NCI-H2029 treated with DMSO at 0.1 percent for 48 hours (cell line): Measurements from ENCODE around the gene DUOX2.

ENCODE experiments used
- DNase-seq: peaks from one replicate; lab custom pipeline; 2025; lab: John Stamatoyannopoulos, UW

DUOX2 gene

DNA sequence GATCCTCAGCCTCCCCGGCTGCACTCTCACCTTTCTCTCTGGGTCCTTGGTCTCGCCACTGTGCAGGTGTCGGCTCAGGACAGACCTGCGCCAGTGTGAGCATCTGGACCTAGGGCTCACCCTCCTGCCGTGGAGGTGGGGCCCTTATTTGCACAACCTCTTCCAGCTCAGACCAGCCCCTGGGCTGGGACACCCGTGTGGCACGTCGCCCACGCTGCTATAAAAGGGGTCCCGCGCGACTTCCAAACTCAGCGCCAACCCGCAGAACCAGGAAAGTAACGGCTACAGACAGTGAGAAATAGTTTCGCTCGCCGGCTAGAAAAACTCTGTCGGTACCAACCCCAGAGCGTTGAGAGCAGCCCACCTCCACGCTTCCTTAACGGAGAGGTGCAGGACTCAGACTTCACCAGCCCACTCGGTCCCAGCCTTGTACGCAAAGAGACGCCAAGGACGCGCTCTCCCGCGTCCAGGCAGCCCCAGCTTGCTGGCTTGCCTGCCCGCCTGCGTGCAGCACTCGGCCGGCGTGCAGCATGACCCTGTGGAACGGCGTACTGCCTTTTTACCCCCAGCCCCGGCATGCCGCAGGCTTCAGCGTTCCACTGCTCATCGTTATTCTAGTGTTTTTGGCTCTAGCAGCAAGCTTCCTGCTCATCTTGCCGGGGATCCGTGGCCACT is at the start of gene DUOX2, which contains the start of gene DUOXA2:
TSS of gene DUOX2 (minus strand) at position 97 of the 675 bp plus-strand sequence. CDS start 761 bp downstream, outside the sequence.
TSS of gene DUOXA2 (plus strand) at position 251 of the 675 bp plus-strand sequence. CDS start at position 531, 280 bp downstream.
- no peak for DNase-seq

DNA sequence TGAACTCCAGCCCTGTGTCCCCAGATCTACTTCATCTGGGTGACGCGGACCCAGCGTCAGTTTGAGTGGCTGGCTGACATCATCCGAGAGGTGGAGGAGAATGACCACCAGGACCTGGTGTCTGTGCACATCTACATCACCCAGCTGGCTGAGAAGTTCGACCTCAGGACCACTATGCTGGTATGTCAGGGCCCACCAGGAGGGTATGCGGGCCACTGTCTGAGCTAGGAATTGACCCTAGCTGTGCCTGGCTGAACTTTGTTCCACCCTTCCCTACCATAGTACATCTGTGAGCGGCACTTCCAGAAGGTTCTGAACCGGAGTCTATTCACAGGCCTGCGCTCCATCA is 49.5 kb upstream of the DUOX2 start:
- DNase-seq, result no peak

DNA sequence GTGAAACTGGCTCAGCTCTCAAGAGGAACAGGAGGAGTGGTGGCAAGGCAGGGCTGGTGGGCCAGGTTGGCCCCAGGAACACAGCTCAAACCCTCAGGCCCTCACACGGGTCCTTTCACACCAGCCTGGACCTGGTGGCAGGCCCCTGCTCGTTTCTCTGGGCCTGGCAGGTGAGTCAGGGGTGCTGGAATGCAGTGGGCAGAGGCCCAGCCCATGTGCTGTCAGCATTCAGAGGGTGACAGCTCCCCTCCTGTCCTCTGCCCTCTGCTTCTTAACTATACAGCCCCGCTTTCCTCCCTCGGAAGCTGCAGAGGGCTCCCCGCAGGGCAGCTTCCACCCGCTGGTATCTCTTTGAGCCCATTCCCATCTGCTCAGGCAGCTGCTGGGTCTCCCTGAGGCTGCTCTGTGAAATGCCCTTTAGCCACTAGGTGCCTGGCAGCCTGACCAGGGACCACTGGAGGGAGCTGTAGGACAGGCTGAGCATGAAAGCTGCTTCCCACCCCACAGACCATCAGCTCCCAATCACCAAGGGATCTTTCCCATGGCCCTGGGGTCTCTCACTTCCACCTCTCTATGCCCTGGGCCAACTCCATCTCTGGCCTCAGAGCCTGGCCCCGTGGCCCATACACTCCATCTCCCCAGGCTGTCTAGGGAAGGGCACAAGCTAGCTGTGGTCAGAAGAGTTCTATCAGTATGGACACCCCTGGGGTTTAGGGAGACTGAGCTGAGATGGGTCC is 49.0 kb upstream of the DUOX2 start:
- DNase-seq, result peak; percentile 3

DNA sequence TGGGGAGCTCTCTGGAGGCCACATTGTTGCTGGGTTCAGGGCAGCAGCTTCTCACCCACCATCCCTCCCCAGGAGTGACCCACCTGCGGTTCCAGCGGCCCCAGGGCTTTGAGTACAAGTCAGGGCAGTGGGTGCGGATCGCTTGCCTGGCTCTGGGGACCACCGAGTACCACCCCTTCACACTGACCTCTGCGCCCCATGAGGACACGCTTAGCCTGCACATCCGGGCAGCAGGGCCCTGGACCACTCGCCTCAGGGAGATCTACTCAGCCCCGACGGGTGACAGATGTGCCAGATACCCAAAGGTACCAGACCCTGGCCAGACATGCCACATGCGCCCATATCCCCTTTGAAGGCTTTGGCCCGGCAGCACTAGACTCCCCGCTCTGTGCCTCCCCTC is 47.7 kb upstream of the DUOX2 start:
- no peak for DNase-seq

DNA sequence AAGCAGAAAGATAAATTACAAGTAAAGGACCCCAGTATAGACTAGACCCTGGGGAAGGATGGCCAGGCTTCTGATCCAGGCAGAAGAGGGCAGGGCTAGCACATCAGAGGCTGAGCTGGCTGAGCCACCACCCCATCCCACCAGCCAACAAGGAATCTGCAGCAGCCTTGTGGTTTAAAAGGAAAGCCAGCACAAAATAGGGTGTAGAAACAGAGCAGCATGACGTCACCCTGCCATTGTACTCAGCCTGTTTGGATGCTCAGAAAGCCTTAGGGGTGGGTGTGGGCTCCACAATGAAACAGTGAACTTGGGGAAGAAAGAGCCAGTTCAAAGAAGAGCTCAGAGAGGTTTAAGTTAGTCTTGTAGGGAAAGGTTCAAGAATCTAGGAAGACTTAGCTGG is 44.0 kb upstream of the DUOX2 start:
- no peak for DNase-seq

DNA sequence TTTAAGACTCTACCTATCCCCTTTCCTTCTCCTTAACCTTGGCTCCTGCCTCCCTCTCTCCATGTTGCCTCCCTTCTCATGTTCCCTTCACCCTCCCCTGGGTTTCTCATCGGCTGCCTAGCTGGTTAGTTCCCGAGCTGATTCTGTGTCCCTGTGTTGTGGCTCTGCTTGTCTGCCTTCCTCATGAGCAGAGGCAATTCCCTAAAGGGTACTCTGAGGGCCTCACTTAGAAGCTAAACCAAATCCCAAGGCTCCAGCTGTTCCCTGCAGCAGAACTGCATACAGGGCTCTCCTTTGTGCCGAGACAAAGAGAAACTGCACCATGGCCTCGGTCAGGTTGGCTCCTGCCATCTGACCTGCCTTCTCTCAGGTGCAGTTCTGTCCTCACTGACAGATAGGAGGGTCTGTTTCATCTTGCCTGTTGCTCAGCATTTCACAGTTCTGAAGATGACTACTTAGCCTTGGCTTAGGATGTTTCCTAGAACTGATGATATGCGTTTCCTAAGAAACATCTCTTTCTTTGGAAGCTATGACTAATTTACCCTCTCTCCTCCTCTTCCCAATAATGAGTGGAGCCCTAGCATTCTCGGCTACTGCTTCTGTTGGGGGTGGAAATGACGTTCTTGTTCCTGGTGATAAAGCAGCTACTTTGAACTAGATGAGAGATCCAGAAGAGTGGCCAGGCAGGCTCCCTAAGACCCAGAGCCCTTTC is 42.9 kb upstream of the DUOX2 start:
- no peak for DNase-seq

DNA sequence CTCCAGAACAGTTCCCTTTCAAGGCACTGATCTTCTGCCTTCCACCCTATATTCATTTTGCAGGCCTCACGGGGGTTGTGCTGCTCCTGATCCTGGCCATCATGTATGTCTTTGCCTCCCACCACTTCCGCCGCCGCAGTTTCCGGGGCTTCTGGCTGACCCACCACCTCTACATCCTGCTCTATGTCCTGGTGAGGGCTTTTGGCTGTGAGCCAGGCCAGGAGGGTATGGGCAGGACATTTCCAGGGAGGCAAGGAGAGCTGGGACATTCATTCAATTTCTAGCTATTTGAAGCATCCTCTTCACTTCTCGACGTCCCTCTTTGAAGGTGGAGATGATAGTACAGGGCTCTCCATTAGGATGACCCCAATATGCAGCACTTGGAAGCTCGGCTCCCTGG is 41.8 kb upstream of the DUOX2 start:
- no peak for DNase-seq

DNA sequence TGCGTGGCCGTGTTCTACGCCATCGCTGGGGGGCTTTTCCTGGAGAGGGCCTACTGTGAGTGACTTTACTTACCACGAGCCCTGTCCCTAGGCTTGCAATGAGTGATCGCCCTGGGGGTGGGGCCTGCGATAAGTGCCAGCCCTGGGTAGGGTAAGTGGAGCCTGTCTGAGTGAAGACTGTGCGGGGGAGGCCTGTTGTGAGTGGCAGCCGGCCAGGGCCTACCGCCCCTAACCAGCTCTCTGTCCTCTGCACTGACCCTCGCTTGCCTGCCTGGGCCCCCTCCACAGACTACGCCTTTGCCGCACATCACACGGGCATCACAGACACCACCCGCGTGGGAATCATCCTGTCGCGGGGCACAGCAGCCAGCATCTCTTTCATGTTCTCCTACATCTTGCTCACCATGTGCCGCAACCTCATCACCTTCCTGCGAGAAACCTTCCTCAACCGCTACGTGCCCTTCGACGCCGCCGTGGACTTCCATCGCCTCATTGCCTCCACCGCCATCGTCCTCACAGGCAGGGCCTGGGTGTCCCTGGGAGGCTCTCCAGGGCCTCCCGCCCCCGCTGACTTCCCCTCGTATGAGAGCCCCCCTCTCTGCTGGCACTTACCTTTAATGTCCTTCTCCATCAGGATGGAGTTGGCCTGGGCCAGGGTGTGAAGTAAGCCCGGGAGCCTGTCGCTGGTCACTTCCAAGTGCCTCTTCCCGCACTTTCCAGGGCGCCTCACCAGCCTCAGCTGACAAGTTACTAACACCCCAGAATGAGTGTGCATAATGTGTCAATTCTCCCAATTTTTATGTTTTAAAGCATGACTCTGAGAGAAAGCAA is 38.2 kb upstream of the DUOX2 start:
- DNase-seq, result no peak

DNA sequence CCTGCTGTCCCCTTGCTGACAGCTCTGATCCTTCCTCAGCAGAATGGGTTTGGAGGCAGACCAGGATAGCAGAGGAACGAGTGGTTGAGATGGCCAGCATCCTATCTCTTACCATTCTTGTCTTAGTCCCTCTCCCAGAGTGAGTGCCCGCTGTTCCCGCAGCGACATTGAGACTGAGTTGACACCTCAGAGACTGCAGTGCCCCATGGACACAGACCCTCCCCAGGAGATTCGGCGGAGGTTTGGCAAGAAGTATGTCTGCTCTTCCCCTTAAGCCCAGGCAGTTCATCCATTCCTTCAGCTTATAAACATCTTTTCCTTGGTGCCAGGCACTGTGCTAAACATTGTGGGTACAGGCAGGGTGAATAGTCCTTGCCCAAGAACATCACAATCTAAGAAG is 37.0 kb upstream of the DUOX2 start:
- no peak for DNase-seq

DNA sequence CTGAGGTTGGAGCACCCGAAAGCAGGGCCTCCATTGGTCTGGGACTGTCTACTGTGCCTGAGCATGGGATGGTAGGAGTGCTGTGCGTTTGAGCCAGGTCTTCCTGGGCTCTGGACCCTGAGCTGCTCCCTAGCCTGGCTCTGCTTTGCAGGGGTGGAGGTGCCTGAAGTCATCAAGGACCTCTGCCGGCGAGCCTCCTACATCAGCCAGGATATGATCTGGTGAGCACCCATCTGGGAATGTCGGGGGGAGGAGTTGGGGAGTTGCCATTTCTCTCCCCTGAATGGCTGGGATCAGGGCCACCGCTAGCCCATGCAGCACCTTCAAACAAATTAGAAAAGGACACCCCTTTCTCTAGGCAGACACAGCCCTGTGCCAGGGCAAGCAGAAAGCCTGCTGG is 36.5 kb upstream of the DUOX2 start:
- no peak for DNase-seq

DNA sequence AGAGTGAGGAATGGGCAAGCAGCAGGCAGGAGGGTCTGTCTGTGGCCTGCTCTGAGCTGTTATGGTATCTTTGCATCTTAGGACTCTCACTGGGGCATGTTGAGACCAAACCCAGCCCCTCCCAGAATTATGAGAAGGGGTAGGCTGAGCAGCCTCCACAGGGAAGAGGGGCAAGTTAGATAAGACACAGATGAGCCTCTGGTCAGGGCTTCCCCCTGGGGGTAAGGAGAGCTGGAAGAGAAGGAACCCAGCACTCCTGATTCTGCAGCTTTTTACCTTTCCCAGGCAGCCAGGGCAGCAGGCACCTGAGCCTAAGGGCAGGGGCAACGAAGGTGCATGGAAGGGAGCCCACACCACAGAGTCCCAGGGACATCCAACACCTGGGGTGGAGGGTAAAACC is 35.1 kb upstream of the DUOX2 start:
- DNase-seq, result no peak

DNA sequence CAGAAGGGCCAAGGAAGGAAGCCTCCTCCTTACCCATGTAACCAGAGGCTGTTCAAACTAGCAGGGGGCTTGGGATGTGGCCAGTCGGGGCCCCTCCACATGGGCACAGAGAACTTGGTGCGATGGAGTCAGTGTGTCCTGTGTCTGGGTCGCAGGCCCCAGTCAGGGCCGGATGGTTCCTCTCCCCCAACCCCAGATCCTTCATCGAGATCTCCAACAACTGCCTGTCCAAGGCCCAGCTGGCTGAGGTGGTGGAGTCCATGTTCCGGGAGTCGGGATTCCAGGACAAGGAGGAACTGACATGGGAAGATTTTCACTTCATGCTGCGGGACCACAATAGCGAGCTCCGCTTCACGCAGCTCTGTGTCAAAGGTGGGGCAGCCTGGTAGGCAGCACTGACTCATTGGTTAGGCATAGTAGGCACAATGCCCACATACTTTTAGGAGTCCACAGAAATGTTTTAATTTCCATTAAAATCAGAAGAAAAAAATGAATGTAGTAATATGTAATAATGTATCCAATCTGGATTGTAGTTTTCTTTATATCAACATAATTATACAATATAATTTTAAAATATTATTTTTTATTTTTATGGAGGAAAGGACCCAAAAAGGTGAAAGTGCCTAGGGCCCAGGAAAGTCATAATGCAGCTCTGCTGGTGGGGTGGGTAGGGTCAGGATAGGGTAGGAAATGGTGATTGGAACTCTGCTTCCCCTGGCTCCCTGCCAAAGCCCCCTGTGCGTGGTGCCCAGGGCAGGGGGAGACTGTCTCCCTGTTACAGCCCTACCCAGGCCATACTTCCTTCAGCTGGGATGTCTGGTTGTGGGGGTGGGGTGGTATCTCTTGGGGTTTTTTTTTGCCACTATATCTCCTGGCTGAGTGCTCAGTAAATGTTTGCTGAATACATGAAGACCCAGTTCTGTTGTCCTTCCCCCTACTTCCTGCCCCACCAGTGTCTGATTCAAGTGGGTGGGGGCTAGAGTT is 34.4 kb upstream of the DUOX2 start:
- no peak for DNase-seq

DNA sequence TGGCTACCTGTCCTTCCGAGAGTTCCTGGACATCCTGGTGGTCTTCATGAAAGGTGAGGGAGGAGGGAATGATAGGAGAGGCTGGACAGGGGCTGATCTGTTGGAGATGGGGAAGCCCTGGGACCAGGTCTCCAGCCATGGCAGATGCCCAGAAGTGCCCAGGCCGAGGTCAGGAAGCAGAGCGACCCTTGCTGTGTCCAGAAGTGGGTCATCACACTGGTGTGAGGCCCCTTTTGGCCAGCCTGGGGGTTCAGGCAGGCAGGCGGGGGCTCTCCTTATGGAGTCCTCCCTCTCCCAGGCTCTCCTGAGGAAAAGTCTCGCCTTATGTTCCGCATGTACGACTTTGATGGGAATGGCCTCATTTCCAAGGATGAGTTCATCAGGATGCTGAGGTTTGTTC is 33.6 kb upstream of the DUOX2 start:
- no peak for DNase-seq

DNA sequence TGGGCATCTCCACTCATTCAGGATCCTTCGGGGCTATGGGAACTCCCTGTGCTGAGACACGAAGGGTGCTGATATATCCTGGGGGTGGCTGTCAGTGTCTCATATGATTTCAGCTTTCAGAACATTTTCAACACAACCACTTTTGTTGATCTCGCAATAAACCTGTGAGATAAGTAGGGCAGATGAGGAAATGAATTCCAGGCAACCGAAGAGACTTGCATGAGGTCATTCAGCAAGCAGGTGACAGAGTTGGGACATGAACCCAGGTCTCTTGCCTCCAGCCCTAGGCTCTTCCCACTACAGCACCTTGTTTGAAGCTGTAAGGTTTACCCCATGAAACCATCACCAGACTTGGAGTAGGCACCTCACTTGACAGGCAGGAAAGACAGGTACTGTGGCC is 32.4 kb upstream of the DUOX2 start:
- no peak for DNase-seq

DNA sequence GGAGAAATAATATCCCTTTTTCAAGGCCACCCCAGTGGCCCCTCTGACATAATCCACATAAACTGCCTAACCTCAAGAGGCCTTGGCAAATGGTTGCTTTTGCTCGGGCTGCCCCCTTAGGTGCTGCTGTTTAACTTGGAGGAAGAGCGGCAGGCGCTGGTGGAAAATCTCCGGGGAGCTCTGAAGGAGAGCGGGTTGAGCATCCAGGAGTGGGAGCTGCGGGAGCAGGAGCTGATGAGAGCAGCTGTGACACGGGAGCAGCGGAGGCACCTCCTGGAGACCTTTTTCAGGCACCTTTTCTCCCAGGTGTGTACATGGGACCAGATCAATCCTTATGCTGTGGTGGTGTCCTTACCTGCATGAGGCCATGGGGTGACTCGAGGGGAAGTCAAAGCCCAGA is 30.8 kb upstream of the DUOX2 start:
- no peak for DNase-seq

DNA sequence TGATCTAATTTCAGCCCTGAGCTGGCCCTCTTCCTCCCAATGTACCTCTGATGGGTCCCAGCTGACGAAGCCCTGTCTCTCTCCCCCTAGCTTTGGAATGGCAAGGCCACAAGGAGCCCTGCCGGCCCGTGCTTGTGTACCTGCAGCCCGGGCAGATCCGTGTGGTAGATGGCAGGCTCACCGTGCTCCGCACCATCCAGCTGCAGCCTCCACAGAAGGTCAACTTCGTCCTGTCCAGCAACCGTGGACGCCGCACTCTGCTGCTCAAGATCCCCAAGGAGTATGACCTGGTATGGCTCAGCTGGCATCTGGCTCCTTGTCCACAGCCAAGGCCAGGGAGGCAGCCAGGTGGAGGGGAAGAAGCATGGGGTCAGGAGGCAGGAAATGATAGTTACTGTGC is 30.0 kb upstream of the DUOX2 start:
- no peak for DNase-seq

DNA sequence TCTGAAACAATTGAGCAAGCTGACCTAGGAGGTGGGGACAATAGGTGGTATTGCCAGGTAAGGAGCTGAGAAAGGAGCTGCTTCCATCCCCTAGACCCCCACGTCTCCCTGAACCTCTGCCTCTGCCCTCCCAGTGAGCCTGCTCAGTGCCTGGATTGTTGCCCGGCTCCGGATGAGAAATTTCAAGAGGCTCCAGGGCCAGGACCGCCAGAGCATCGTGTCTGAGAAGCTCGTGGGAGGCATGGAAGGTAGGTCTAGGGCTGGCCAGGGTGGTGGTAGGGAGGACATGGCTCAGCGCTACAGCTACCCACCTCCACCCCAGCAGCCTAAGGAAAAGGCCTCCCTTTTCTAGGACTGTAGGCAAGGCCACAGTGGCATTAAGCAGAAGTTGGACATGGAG is 29.1 kb upstream of the DUOX2 start:
- DNase-seq, result no peak

DNA sequence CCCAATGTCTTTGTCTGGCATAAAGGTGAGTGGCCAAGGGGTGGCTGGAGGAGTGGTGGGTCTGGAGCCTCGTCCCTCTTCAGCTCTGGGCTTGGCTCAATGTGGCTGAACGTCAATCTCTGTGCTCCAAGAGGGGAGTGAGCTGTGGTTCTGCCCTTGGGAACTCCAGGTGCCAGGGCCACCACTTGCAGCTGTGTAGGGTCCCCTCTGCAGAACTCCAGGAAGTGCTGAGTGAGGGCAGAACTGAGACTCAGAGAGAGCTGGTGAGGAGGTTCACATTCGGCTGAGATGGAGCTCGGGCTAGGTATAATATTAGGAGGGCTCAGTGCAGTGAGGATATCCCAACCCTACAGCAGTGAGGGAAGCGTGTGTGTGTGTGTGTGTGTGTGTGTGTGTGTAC is 27.4 kb upstream of the DUOX2 start:
- no peak for DNase-seq

DNA sequence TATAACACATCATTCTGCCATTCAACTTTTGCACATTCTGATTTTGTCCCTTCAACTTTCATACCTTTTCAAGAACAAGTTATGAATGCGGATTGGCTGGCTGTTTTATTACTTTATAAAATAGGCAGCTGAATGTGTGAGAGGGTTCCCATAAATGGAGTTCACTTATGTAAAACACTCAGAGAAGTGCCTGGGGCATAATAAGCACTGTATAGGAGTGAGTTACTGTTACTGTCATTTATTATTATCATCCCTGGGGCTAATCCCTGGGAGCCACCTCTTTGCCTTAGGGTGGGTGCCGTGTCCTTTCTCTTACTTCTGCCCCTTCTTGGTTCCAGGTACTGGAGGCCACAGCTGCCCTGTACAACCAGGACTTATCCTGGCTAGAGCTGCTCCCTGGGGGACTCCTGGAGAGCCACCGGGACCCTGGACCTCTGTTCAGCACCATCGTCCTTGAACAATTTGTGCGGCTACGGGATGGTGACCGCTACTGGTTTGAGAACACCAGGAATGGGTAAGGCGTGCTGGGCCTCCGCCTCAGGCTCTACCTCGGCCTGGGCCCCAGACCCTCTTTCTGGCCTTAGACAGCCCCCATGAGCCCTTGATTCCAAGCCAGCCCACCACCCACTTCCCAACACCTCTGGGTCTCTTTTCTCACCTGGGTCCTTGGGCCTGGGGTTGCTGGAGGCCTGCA is 26.7 kb upstream of the DUOX2 start:
- no peak for DNase-seq

DNA sequence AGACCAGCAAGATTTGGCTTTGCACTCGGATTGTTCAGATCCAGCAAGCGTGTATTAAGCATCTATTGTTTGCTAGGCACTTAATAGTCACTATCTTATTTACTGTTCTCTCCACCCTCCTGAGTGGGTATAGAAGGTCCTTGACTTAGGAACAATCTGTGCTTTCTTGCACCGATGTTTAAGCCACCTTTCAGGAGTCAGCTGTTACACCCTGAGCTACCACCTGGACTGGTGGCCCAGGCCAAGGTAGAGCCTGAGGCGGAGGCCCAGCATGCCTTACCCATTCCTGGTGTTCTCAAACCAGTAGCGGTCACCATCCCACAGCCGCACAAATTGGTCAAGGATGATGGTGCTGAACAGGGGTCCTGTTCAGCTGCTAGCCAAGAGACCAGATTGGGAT is 25.8 kb upstream of the DUOX2 start:
- DNase-seq, result no peak
